ENCODE data around the gene EHHADH. TPM values are rescaled to one million over a fixed set of nuclear protein-coding genes. Genes with fewer than 3 reads are reported as not detected.

The EHHADH gene
- 4.3 and 6.0 TPM in 2 replicates for total RNA-seq

GRCh38 chr3:185253645-185254410 is at the start of gene EHHADH:
TSS of gene EHHADH (minus strand) at chr3:185254049. CDS start at chr3:185254022, 27 bp downstream.

GRCh38 chr3:185152410-185153170 is 101.3 kb downstream of the EHHADH start, which contains the start of gene C3orf70:
TSS of gene C3orf70 (minus strand) at chr3:185153060. CDS start at chr3:185152823, 237 bp downstream.

Small RNA genes within 50 kb of the gene (small RNA-seq; reads per million reads assigned to genes)
- not detected for gene MIR5588

Other genes starting within 250 kb of the EHHADH start
- 0.61 and 1.3 TPM in 2 replicates for gene C3orf70, start 101.0 kb downstream of the EHHADH start, total RNA-seq
- 13.8 and 14.6 TPM in 2 replicates for gene MAP3K13, start 109.1 kb upstream of the EHHADH start, total RNA-seq
- gene TMEM41A, start 245.0 kb upstream of the EHHADH start, total RNA-seq, result 10.9 and 12.3 TPM in 2 replicates

All from hair follicle dermal papilla cell (primary cell).